Neural cell (in vitro differentiated cells): ENCODE results near the gene ACE.

Experiments used
- EP300 ChIP-seq: fragments of 450-650 bp; conservative IDR thresholded peaks from 2 replicates; pipeline ENCODE4 v1.6.1; 2014; ENCODE audit warnings: antibody characterized with exemption, mild to moderate bottlenecking, moderate library complexity; ENCODE audit not compliant: poor library complexity, severe bottlenecking
- EZH2 ChIP-seq: fragments of 200-600, 300-800 bp; shearing (Covaris generic), sonication (generic); IDR thresholded peaks from 2 replicates; pipeline ENCODE4 v1.6.1; 2014; ENCODE audit warnings: antibody characterized with exemption, low read length, borderline replicate concordance, mild to moderate bottlenecking; ENCODE audit not compliant: insufficient read depth, poor library complexity, severe bottlenecking
- POLR2AphosphoS5 ChIP-seq: IDR thresholded peaks from 2 replicates; pipeline ENCODE4 v1.6.1; 2012
- RAD21 ChIP-seq: fragments of 450-650 bp; conservative IDR thresholded peaks from 2 replicates; pipeline ENCODE4 v1.6.1; 2014; ENCODE audit warnings: antibody characterized with exemption, mild to moderate bottlenecking, moderate library complexity
- TF ChIP-seq, protein P1 (sequence below): fragments of 450-650 bp; IDR thresholded peaks from 2 replicates; pipeline ENCODE4 v1.5.1; 2014; ENCODE audit warnings: antibody characterized with exemption, mild to moderate bottlenecking, moderate library complexity; ENCODE audit not compliant: poor library complexity, severe bottlenecking
- TF ChIP-seq, protein P2 (sequence below): IDR thresholded peaks from 2 replicates; pipeline ENCODE4 v1.6.1; 2012; ENCODE audit warnings: borderline replicate concordance

DNA sequence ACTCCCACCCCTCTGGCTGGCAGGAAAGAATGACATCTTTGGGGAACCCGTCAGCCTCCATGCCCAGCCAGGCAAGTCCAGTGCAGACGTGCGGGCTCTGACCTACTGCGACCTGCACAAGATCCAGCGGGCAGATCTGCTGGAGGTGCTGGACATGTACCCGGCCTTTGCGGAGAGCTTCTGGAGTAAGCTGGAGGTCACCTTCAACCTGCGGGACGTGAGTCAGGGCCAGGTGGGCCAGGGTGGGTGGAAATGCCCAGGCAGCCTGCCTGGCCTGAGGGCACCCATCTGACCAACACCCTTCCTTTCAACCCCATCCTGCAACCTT, 65.3 kb downstream of the ACE start:
- TF ChIP-seq, protein P1, sequence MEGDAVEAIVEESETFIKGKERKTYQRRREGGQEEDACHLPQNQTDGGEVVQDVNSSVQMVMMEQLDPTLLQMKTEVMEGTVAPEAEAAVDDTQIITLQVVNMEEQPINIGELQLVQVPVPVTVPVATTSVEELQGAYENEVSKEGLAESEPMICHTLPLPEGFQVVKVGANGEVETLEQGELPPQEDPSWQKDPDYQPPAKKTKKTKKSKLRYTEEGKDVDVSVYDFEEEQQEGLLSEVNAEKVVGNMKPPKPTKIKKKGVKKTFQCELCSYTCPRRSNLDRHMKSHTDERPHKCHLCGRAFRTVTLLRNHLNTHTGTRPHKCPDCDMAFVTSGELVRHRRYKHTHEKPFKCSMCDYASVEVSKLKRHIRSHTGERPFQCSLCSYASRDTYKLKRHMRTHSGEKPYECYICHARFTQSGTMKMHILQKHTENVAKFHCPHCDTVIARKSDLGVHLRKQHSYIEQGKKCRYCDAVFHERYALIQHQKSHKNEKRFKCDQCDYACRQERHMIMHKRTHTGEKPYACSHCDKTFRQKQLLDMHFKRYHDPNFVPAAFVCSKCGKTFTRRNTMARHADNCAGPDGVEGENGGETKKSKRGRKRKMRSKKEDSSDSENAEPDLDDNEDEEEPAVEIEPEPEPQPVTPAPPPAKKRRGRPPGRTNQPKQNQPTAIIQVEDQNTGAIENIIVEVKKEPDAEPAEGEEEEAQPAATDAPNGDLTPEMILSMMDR, result no peak
- TF ChIP-seq POLR2AphosphoS5 (no peak), EP300 (no peak), RAD21 (no peak), EZH2 (no peak)
- TF ChIP-seq, protein P2, sequence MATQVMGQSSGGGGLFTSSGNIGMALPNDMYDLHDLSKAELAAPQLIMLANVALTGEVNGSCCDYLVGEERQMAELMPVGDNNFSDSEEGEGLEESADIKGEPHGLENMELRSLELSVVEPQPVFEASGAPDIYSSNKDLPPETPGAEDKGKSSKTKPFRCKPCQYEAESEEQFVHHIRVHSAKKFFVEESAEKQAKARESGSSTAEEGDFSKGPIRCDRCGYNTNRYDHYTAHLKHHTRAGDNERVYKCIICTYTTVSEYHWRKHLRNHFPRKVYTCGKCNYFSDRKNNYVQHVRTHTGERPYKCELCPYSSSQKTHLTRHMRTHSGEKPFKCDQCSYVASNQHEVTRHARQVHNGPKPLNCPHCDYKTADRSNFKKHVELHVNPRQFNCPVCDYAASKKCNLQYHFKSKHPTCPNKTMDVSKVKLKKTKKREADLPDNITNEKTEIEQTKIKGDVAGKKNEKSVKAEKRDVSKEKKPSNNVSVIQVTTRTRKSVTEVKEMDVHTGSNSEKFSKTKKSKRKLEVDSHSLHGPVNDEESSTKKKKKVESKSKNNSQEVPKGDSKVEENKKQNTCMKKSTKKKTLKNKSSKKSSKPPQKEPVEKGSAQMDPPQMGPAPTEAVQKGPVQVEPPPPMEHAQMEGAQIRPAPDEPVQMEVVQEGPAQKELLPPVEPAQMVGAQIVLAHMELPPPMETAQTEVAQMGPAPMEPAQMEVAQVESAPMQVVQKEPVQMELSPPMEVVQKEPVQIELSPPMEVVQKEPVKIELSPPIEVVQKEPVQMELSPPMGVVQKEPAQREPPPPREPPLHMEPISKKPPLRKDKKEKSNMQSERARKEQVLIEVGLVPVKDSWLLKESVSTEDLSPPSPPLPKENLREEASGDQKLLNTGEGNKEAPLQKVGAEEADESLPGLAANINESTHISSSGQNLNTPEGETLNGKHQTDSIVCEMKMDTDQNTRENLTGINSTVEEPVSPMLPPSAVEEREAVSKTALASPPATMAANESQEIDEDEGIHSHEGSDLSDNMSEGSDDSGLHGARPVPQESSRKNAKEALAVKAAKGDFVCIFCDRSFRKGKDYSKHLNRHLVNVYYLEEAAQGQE, result no peak
